Measurements from ENCODE around the gene TAOK3. TPM values are rescaled to one million over a fixed set of nuclear protein-coding genes. Genes with fewer than 3 reads are reported as not detected.

Gene TAOK3
- total and polyA plus RNA-seq, 2 of the 8 experiments (the other 6 are each of a cell fraction or from before 2014, with no cell fraction given), result 5.2 to 9.3 TPM

GRCh38 chr12:118376089-118377020, 3.6 kb upstream of the TAOK3 start, which contains the start of gene SUDS3:
Gene SUDS3 (plus strand): TSS chr12:118376555. CDS start chr12:118376692, 137 bp downstream.
- peaks cover 3 to 15% (median 10%) of the 10 kb centered on the region in 4 experiments; a peak in 5 of 8 replicates for H3K36me3 ChIP-seq (ENCODE audit: control insufficient read depth in 2 of 4, insufficient read depth in 4 of 4, low read length in 3 of 4)
- peak within 1 kb of the TSS; percentile 100 for H4K5ac ChIP-seq (ENCODE audit: insufficient read length, low read depth, low read length)
- no peak within 1 kb of the TSS for H2AK5ac ChIP-seq (ENCODE audit: low read depth, low read length)
- peak within 1 kb of the TSS; percentile 65 to 90 (median 68) for H3K4me3 ChIP-seq (ENCODE audit: extremely low read depth in 1 of 4, insufficient read depth in 2 of 4, low read depth in 3 of 4, low read length in 4 of 4)
- H3K23ac ChIP-seq (ENCODE audit: insufficient read length), result no peak within 1 kb of the TSS
- DNase-seq (ENCODE audit: low read depth in 1 of 2, low spot score in 2 of 2) (peak; percentile 79 to 99), FAIRE-seq (peak; percentile 7)
- H2BK12ac ChIP-seq (ENCODE audit: low read depth, low read length), result no peak within 1 kb of the TSS; the same call in 1 of the 2 replicates
- peak within 1 kb of the TSS; percentile 99 for H3K27ac ChIP-seq (ENCODE audit: low read depth, low read length)
- no peak within 1 kb of the TSS for H3K4ac ChIP-seq (replicated peaks; ENCODE audit: insufficient read length, low read depth, low read length)
- CTCF ChIA-PET (ENCODE audit: partially characterized antibody), result interaction anchor here (0.5 to 7.4 kb wide), 41 partner anchors 8 to 1619 kb away, joined by 3 to 120 read pairs (median 4); partner anchors contain the start of gene PEBP1
- peak within 1 kb of the TSS; percentile 87; the same call in 1 of the 2 replicates for H2AFZ ChIP-seq (ENCODE audit: low read length)
- peaks cover 0 to 4% (median 1%) of the 10 kb centered on the region in 4 experiments; a peak in 4 of 7 replicates for H3K27me3 ChIP-seq (replicated peaks in 1 of 4; ENCODE audit: control insufficient read depth in 3 of 4, extremely low read depth in 1 of 4, insufficient read depth in 3 of 4, low read length in 3 of 4)
- H2BK15ac ChIP-seq (ENCODE audit: low read length), result peak within 1 kb of the TSS; percentile 100; the same call in 1 of the 2 replicates
- peaks cover 2 to 9% (median 5%) of the 10 kb centered on the region in 4 experiments; a peak in 6 of 7 replicates for H3K4me1 ChIP-seq (replicated peaks in 1 of 4; ENCODE audit: control insufficient read depth in 3 of 4, insufficient read depth in 4 of 4, low read length in 3 of 4)
- peaks cover 22% of the 10 kb centered on the region for H3K23me2 ChIP-seq (ENCODE audit: low read depth, low read length)
- H4K8ac ChIP-seq (ENCODE audit: extremely low read depth, insufficient read depth, low read length), result peak within 1 kb of the TSS; percentile 99; the same call in 1 of the 2 replicates
- H3K14ac ChIP-seq (ENCODE audit: insufficient read length), result no peak within 1 kb of the TSS
- peak within 1 kb of the TSS; percentile 83 to 95 (median 88) for H3K9ac ChIP-seq (replicated peaks in 1 of 4; ENCODE audit: extremely low read depth in 1 of 4, low read depth in 3 of 4, low read length in 3 of 4)
- WGBS, 2 experiments (ENCODE audit: extremely low coverage in 1 of 2, insufficient coverage in 1 of 2, insufficient read length in 1 of 2, insufficient replicate concordance in 2 of 2, low coverage in 1 of 2, low lambda C conversion rate in 2 of 2, missing lambda C conversion rate in 1 of 2), result 2% methylated on average over 51 of the region's 102 CpGs; no CpG with 5 or more reads in 1 of the 2 experiments
- peak within 1 kb of the TSS; percentile 100 for H2BK5ac ChIP-seq (ENCODE audit: low read depth, low read length)
- H3K9me3 ChIP-seq (ENCODE audit: insufficient read depth in 2 of 2, low read depth in 1 of 2, low read length in 1 of 2), result no peaks in the 10 kb centered on the region
- peak within 1 kb of the TSS; percentile 99 for H3K18ac ChIP-seq (ENCODE audit: extremely low read depth, low read length)
- POLR2A ChIA-PET (ENCODE audit: partially characterized antibody), result interaction anchor here (0.7 to 2.8 kb wide), 10 partner anchors 18 to 1292 kb away, joined by 3 to 9 read pairs (median 4); partner anchors contain the start of genes PEBP1, PRKAB1, RFC5 and VSIG10
- no peak within 1 kb of the TSS for H2BK120ac ChIP-seq (replicated peaks; ENCODE audit: low read depth, low read length)
- peaks cover 4 to 12% of the 10 kb centered on the region in 2 experiments for H4K20me1 ChIP-seq (replicated peaks in 1 of 2; ENCODE audit: control insufficient read depth in 1 of 2, insufficient read depth in 2 of 2, low read length in 2 of 2)
- peaks cover 7% of the 10 kb centered on the region; the same call in 1 of the 2 replicates for H3K79me1 ChIP-seq (ENCODE audit: low read depth, low read length)
- peaks cover 3 to 36% of the 10 kb centered on the region in 2 experiments for H3K79me2 ChIP-seq (ENCODE audit: control insufficient read depth in 1 of 2, insufficient read depth in 2 of 2, low read length in 2 of 2)
- peak within 1 kb of the TSS; percentile 43 to 93 for H3K4me2 ChIP-seq (ENCODE audit: insufficient read depth in 1 of 2, low read depth in 2 of 2, low read length in 2 of 2)
- H4K91ac ChIP-seq (replicated peaks; ENCODE audit: insufficient read length, low read length), result peak within 1 kb of the TSS; percentile 95
- H2BK20ac ChIP-seq (ENCODE audit: low read length), result no peak within 1 kb of the TSS; the same call in 1 of the 2 replicates
- peak within 1 kb of the TSS; percentile 93 for H3K56ac ChIP-seq (replicated peaks; ENCODE audit: insufficient read length, low read depth, low read length)
- peak in 1 of 2 experiments; percentile 48; a peak in 1 of 3 replicates for TF ChIP-seq POLR2A (IDR thresholded peaks at IDR 0.05; ENCODE audit: control extremely low read depth in 1 of 2, low read depth in 2 of 2, low read length in 2 of 2)
- TF ChIP-seq SP4 (IDR thresholded peaks at IDR 0.05; ENCODE audit: low read length), result peak; percentile 100
- 0 out of 2 replicates have a peak, but pooled peaks have one; percentile 12 for TF ChIP-seq GABPA (IDR thresholded peaks at IDR 0.05; ENCODE audit: borderline replicate concordance, insufficient read depth, low read length)
- TF ChIP-seq EZH2 (IDR thresholded peaks at IDR 0.05; ENCODE audit: low read depth, low read length, severe bottlenecking), result no peak
- peak; percentile 56 to 97; a peak in 3 of 4 replicates for TF ChIP-seq SIN3A (conservative IDR thresholded peaks at IDR 0.05 in 1 of 2, IDR thresholded peaks at IDR 0.05 in 1 of 2; ENCODE audit: low read depth in 1 of 2, low read length in 2 of 2)
- no peak for TF ChIP-seq JUND (IDR thresholded peaks at IDR 0.05; ENCODE audit: low read length)
- TF ChIP-seq TCF12 (IDR thresholded peaks at IDR 0.05; ENCODE audit: low read depth, low read length), result peak; percentile 97
- peak; percentile 65; the same call in 1 of the 2 replicates for TF ChIP-seq TAF1 (IDR thresholded peaks at IDR 0.05; ENCODE audit: low read depth, low read length)
- no peak for TF ChIP-seq FOSL1 (IDR thresholded peaks at IDR 0.05; ENCODE audit: insufficient read depth, low read depth, low read length)
- TF ChIP-seq PHF8 (conservative IDR thresholded peaks at IDR 0.05; ENCODE audit: low read depth, low read length), result peak; percentile 84
